CD14-positive monocyte (primary cell): ENCODE data around the gene SALL2. TPM values are rescaled to one million over a fixed set of nuclear protein-coding genes. Genes with fewer than 3 reads are reported as not detected.

Source experiments
- DNase-seq, 3 donors: peaks; one replicate each; pipeline ENCODE4 v3.0.0-alpha.2; 2011 to 2022
- H2AFZ ChIP-seq: 2 replicates; pipeline ENCODE4 v1.6.0; 2012; ENCODE audit warnings: mild to moderate bottlenecking, low read depth, low read length, inconsistent platforms; ENCODE audit not compliant: insufficient read depth, poor library complexity, severe bottlenecking
- H3K27ac ChIP-seq, 2 donors: 1 replicate in 1 of 2; 2 replicates in 1 of 2; pipeline ENCODE4 v1.5.1; 2012 to 2013; ENCODE audit warnings: low read length in 2 of 2, control low read depth in 1 of 2, inconsistent platforms in 1 of 2, low read depth in 1 of 2, mild to moderate bottlenecking in 1 of 2
- H3K27me3 ChIP-seq, 2 donors: one replicate each; pipeline versions ENCODE4 v1.6.0 to v1.6.1; 2011 to 2013; ENCODE audit warnings: low read length in 2 of 2; ENCODE audit not compliant: control insufficient read depth in 2 of 2, insufficient read depth in 2 of 2
- H3K36me3 ChIP-seq, 2 donors: replicated peaks in 1 of 2; 1 replicate in 1 of 2; 2 replicates in 1 of 2; pipeline versions ENCODE4 v1.5.1 to v1.6.1; 2012 to 2013; ENCODE audit warnings: low read length in 2 of 2, control low read depth in 1 of 2, inconsistent platforms in 1 of 2, mild to moderate bottlenecking in 1 of 2; ENCODE audit not compliant: insufficient read depth in 2 of 2, control insufficient read depth in 1 of 2
- H3K4me1 ChIP-seq, 2 donors: 1 replicate in 1 of 2; 2 replicates in 1 of 2; pipeline versions ENCODE4 v1.5.1 to v1.6.1; 2012 to 2013; ENCODE audit warnings: low read length in 2 of 2, control low read depth in 1 of 2, inconsistent platforms in 1 of 2, mild to moderate bottlenecking in 1 of 2, moderate library complexity in 1 of 2; ENCODE audit not compliant: insufficient read depth in 2 of 2, control insufficient read depth in 1 of 2
- H3K4me2 ChIP-seq: replicated peaks from 2 replicates; pipeline ENCODE3; 2012; ENCODE audit warnings: low read length, moderate library complexity, mild to moderate bottlenecking; ENCODE audit not compliant: poor library complexity, severe bottlenecking; ENCODE audit errors: extremely low read depth
- H3K4me3 ChIP-seq, 3 experiments: fragments of 200-600 bp in 1 of 3; sonication (generic) in 1 of 3; replicated peaks in 1 of 3; 1 replicate in 2 of 3; 2 replicates in 1 of 3; pipeline ENCODE4 v1.5.1; 2011 to 2013; ENCODE audit warnings: low read length in 3 of 3, mild to moderate bottlenecking in 3 of 3, control low read depth in 2 of 3, low read depth in 2 of 3, inconsistent platforms in 1 of 3, moderate library complexity in 1 of 3
- H3K79me2 ChIP-seq: 2 replicates; pipeline ENCODE4 v1.6.0; 2012; ENCODE audit warnings: mild to moderate bottlenecking, control low read depth, inconsistent platforms, low read length, moderate library complexity; ENCODE audit not compliant: insufficient read depth
- H3K9ac ChIP-seq: 2 replicates; pipeline ENCODE4 v1.6.0; 2017; ENCODE audit warnings: low read length, mild to moderate bottlenecking; ENCODE audit not compliant: insufficient read depth, poor library complexity, severe bottlenecking
- H3K9me3 ChIP-seq, 2 donors: replicated peaks in 1 of 2; 1 replicate in 1 of 2; 2 replicates in 1 of 2; pipeline versions ENCODE4 v1.5.1 to v1.6.1; 2012 to 2013; ENCODE audit warnings: low read length in 2 of 2, control low read depth in 1 of 2; ENCODE audit not compliant: control insufficient read depth in 1 of 2, insufficient read depth in 1 of 2
- H4K20me1 ChIP-seq: 2 replicates; pipeline ENCODE4 v1.6.0; 2012; ENCODE audit warnings: mild to moderate bottlenecking, low read length, control low read depth, moderate library complexity; ENCODE audit not compliant: insufficient read depth
- H3K27ac Mint-ChIP-seq, 7 donors: one replicate each; pipeline ENCODE4 v1.8.0; 2020; ENCODE audit warnings: mild to moderate bottlenecking in 7 of 7, mixed read lengths in 7 of 7, moderate library complexity in 6 of 7, inconsistent platforms in 2 of 7
- H3K27me3 Mint-ChIP-seq, 3 donors: one replicate each; pipeline ENCODE4 v1.8.0; 2021 to 2022; ENCODE audit warnings: low read depth in 3 of 3, mild to moderate bottlenecking in 3 of 3, mixed read lengths in 3 of 3, moderate library complexity in 3 of 3, inconsistent platforms in 1 of 3
- H3K36me3 Mint-ChIP-seq, 2 donors: one replicate each; pipeline ENCODE4 v1.8.0; 2020; ENCODE audit warnings: mixed read lengths in 2 of 2, inconsistent platforms in 1 of 2, mild to moderate bottlenecking in 1 of 2
- H3K4me1 Mint-ChIP-seq: one replicate; pipeline ENCODE4 v1.8.0; 2020; ENCODE audit warnings: mild to moderate bottlenecking, mixed read lengths
- H3K4me3 Mint-ChIP-seq, 2 donors: one replicate each; pipeline ENCODE4 v1.8.0; 2020; ENCODE audit warnings: mild to moderate bottlenecking in 2 of 2, mixed read lengths in 2 of 2, moderate library complexity in 1 of 2
- H3K9me3 Mint-ChIP-seq, 7 donors: one replicate each; pipeline ENCODE4 v1.8.0; 2020 to 2022; ENCODE audit warnings: mixed read lengths in 7 of 7, mild to moderate bottlenecking in 6 of 7, moderate library complexity in 6 of 7, inconsistent platforms in 2 of 7
- CTCF ChIP-seq: fragments of 200-600 bp; IDR thresholded peaks from one replicate; pipeline ENCODE4 v1.8.0; 2022; ENCODE audit warnings: antibody characterized with exemption, mild to moderate bottlenecking
- WGBS: methylation state at CpG from one replicate; pipeline ENCODE4 v1.1.5; 2013; ENCODE audit warnings: missing lambda C conversion rate; ENCODE audit not compliant: insufficient coverage; 5-methylcytosine and 5-hydroxymethylcytosine counted together
- intact Hi-C, 2 donors: fragments of 100-400 bp; cut with micrococcal nuclease; formaldehyde crosslinking; loops; one replicate each; pipeline versions ENCODE4 v1.15.0 to v1.15.1; 2023
- polyA plus RNA-seq, 3 donors: library from polyadenylated mRNA; depleted of rRNA in 1 of 3; unstranded in 2 of 3; stranded (reverse) in 1 of 3; fragments of 300-500 nt in 2 of 3; fragments of >200 nt in 1 of 3; fragmentation: Illumina TruSeq in 2 of 3; gene quantifications; 1 replicate in 2 of 3; 2 replicates in 1 of 3; pipeline ENCODE4 v1.2.3, GENCODE V29; 2012 to 2021

The SALL2 gene
- polyA plus RNA-seq, 3 donors, result not detected

- Histone ChIP-seq H3K4me3 (peak overlapping the region; percentile 42 to 74 (median 47)), H3K9me3 (no peaks in the 10 kb centered on the region), H3K9ac (no peak overlapping the region), H3K27ac (no peak overlapping the region), H3K27me3 (peaks cover 10 to 23% of the 10 kb centered on the region in 2 donors), H3K4me2 (peak overlapping the region; percentile 81), H4K20me1 (no peaks in the 10 kb centered on the region), H3K79me2 (no peaks in the 10 kb centered on the region), H3K36me3 (no peaks in the 10 kb centered on the region), H3K4me1 (peaks cover 13 to 19% of the 10 kb centered on the region in 2 donors), H2AFZ (peak overlapping the region; percentile 71)
- H3K27me3 Mint-ChIP-seq, result peaks cover 38 to 52% (median 46%) of the 10 kb centered on the region in 3 donors
- H3K4me3 Mint-ChIP-seq, result peak overlapping the region; percentile 75 to 82
- WGBS, result 12% methylated on average over 4 of the region's 13 CpGs
- peaks cover 0 to 2% of the 10 kb centered on the region in 2 donors for H3K36me3 Mint-ChIP-seq
- no peak for DNase-seq
- peaks cover 0 to 4% (median 0%) of the 10 kb centered on the region in 7 donors for H3K9me3 Mint-ChIP-seq
- no peak for TF ChIP-seq CTCF
- intact Hi-C loops, result no loop called here
- peaks cover 14% of the 10 kb centered on the region for H3K4me1 Mint-ChIP-seq
- H3K27ac Mint-ChIP-seq, result no peak overlapping the region
Observed at GRCh38 chr14:21526672-21527317, 649 bp upstream of the SALL2 start.

- peaks cover 38 to 51% (median 46%) of the 10 kb centered on the region in 3 donors for H3K27me3 Mint-ChIP-seq
- peaks cover 10 to 23% of the 10 kb centered on the region in 2 donors for H3K27me3 ChIP-seq
Observed at GRCh38 chr14:21525571-21525961, 580 bp downstream of the SALL2 start.

More at GRCh38 chr14:21525571-21525961, 580 bp downstream of the SALL2 start:
- H3K36me3 ChIP-seq, result no peaks in the 10 kb centered on the region
- peak overlapping the region; percentile 81 for H3K4me2 ChIP-seq
- H3K4me3 ChIP-seq, result peak overlapping the region in 2 of 3 experiments; percentile 42 to 74
- no peak for DNase-seq
- no peak overlapping the region for H3K27ac Mint-ChIP-seq
- intact Hi-C loops, result no loop called here
- H3K4me1 Mint-ChIP-seq, result peaks cover 14% of the 10 kb centered on the region
- H3K9ac ChIP-seq, result peak overlapping the region; percentile 32
- peaks cover 0 to 4% (median 0%) of the 10 kb centered on the region in 7 donors for H3K9me3 Mint-ChIP-seq
- H3K9me3 ChIP-seq, result no peaks in the 10 kb centered on the region
- H3K79me2 ChIP-seq, result no peaks in the 10 kb centered on the region
- H3K27ac ChIP-seq, result no peak overlapping the region
- H4K20me1 ChIP-seq, result no peaks in the 10 kb centered on the region
- H3K36me3 Mint-ChIP-seq, result peaks cover 0 to 2% of the 10 kb centered on the region in 2 donors
- H2AFZ ChIP-seq, result peak overlapping the region; percentile 71
- no peak for TF ChIP-seq CTCF
- H3K4me3 Mint-ChIP-seq, result peak overlapping the region; percentile 75 to 82
- peaks cover 13 to 19% of the 10 kb centered on the region in 2 donors for H3K4me1 ChIP-seq
- 100% methylated on average over 3 of the region's 12 CpGs for WGBS
